ENCODE results near the gene RUVBL2.

The RUVBL2 gene

DNA sequence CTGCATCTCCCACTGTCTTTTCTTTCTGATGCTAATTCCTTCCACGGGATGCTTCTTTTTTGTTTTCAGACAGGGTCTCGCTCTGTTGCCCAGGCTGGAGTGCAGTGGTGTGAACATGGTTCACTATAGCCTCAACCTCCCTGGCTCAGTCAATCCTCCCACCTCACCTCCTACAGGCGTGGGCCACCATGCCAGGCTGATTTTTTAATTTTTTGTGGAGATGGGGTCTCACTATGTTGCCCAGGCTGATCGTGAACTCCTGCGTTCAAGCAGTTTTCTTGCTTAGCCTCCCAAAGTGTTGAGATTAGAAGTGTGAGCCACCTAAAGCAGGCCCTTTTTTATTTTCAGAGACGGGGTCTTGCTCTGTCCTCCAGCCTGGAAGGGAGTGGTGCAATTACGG, 5.4 kb upstream of the RUVBL2 start:
- DNase-seq = no peak

DNA sequence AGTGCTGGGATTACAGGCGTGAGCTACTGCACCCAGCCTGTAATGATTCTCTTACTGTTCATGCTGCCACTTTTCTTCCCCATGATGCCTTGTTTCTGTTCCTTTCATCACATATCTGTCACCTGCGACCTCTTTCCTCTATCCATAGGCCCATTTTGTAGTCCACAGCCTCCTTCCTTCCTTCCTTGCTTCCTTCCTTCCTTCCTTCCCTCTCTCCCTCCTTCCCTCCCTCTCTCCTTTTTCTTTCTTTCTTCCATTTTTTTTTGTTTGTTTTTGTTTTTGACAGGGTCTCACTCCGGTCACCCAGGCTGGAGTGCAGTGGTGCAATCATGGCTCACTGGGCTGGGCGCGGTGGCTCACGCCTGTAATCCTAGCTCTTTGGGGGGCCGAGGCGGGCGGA, 4.8 kb upstream of the RUVBL2 start:
- DNase-seq = no peak

DNA sequence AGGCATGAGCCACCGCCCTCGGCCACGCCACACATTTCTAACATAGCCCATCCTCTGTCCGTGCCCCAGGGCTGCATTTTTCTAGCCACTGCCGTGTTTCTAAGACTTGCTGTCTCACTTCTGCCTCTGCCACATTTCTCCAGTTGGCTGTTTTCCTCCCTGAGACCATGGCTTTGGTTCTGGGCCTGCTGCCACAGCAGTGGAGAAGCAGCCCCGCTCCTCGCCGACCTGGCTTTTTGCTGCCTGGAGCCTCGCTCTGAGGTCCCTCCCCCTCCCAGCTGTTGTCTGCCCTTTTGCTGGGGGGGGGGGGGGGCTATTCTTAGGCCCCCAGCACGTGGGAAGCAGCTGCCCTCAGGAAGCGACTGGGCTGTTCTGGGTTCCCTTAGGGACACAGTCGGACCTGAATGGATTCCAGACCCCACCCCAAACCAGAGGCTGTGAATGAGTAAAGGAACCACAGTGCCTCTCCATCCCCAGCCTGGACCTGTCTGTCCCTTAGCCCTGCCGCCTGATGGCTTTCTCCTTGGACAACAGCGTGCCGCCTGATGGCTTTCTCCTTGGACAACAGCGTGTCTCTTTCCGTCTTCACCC, 3.9 kb upstream of the RUVBL2 start:
- no peak for DNase-seq

DNA sequence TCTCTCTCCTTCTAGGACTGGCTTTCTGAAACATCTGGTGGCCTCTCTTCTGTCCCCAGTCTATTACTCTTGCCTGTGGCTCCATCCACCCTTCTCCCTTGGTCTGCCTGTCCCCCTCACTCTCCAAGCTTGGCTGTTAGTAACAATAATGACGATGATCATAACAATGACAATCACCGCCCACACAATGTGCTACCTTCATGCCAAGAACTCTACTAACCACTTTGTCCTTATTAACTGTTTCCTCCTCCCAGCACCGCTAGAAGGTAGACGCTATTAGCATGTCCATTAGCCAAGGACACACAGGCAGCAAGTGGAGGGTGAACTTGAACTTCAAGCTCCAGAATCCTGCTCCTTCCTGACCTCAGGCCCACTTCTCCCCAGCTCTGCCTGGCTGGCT, 3.3 kb upstream of the RUVBL2 start:
- DNase-seq = no peak

DNA sequence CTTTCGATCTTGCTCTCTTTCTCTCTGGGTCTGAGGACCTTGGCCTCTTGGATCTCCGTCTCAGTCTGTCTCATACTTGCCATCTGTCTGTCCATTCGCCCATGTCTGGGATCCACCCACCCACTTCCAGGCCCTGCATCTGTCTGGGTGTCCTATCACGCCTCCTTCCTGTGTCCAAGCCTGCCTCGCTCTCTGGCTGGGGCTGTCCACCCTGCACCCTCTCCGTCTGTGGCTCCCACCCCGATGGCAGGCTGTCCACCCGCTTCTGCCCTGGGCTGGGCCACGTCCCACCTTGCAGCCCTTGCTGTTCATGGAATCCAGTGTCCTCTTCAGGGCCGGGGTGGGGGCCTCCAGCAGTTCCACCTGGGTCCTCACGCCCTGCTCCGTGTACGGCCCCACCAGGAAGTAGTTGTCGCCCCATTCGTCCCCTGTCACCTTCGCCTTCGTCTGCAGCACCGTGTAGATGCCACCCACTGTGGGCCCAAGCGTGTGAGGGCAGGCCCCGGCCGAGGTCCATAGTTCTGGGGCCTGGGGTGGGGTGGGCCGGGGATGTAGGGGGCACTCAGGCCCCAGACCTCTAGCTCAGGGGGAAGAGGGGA, 2.6 kb upstream of the RUVBL2 start:
- no peak for DNase-seq

DNA sequence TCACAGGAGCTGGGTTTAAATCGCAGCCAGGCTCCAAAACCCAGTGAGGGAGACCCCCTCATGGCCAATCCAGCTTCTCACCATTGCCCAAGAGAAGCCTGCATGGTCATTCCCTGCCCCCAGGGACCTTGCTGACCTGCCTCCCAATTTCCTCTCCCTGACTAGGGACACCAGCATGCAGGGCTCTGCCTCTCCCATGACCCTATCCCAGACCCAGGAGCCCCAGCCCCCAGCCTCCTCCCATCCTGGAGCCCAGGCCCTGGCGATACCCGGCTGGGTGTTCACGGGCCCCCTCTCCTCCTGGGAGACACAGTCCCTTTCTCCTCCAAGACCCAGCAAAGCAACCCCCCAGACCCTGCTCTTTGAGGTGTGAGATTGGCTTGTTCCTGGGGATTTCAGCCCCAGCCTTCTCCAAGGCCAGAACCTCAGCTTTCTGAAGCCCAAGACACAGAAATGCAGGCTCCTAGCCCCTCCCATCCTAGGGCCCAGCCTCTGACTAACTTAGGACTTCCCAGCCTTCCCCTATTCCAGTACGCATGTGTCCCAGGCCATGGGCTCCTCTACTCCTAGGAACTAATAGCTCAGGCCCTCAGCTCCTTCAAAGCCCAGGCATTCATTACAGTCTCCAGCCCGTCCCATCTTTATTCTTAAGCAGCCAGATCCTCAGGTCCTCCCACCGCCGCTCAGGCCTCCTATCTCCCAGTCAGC, 1.7 kb upstream of the RUVBL2 start:
- DNase-seq = no peak

DNA sequence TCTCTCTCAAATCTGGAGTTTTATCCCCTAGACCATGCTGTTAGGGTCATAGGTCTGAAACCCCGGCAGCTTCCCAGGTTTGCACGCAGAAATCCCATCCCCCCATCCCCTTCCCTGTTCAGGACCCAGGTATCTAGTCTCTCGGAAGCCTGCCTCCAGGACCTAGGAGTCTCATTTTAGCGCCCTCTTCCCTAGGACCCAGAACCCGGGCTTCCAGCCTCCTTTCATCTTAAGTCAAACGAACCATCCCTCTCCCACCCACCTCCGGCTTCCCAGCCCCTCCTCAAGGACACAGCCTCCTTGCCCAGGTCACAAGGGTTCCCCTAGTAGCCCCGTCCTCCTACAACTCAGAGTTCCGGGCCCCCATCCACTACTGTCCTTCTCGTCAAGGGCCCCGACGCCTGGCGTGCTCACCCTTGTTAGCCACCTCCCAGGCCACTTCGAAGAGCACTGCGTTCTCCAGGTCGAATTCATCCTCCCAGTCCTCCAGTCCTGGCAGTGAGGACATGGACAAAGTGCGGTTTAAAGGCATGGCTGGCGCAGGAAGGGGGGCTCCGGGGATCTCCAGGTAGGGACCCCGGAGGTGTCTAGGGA, 1.0 kb upstream of the RUVBL2 start:
- no peak for DNase-seq

DNA sequence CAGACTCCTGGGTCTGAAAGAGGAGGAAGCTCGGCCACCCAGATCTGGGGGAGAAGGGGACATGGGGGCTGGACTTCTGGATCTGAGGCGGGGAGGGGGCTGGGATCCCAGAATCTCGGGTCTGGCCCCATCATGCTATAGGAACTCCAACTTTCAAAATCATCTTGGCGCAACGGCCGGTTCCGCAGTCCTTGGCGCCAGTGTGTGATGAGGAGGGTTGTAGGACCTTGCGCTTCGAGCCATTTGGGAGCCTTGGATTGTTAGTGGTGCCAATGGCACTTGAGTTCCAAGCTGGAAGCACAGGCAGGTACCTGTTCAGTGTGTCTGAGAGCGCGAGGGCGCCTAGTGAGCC, 324 bp downstream of the RUVBL2 start:
- DNase-seq = no peak

DNA sequence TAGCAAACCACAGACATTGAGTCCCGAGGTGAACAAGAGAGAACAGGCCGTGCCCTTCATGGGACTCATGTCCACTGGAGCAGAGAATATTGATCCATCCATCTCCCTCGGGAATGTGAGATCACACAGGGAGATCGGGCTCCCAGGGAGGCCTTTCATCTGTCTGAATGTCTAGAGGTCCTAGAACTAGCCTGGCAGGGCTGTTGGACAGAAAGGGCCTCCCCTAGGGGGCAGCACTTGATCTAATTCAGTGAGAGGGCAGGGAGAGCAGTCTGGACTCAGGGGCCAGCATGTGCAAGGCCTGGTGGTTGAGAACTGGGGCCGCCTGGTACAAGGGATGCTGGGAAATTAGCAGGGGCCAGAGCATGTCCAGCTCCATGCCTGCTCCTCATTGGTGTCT, 4.3 kb downstream of the RUVBL2 start:
- no peak for DNase-seq

DNA sequence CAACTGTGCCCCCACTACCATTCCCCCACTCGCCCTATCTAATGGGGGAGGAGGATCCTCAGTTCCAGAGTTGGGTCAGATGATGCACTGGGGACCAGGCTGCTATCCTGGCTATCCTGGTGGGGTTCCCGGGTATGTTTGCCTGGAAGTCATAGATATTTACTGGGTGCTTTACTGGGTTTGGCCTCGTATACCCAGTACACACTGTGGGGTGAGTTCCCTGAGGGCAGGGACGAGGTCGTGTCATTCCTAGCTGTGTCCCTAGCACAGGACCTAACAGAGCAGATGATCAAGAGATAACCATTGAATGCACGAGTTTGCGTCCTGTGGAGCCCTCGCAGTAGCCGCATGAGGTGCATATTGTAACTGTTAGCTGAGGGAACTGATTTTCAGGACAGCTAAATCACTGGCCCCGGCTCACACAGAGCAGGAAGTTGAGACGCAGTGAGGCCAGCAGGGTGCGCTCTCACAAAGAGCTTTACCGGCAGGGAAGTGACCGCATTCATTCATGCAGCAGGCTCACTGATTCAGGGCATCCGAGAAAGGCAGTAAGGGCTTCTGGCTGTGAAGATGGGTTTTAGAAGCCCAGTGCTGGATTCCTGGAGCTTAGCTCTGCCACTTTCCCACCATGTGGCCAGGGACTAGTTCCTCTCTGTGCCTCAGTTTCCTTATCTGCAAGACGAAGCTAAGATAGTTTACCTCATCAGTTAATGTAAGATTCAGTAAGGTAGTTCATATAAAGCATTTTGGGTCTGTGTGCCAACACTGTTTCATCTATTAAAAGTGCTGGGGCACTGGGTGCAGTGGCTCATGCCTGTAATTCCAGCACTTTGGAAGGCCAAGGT, 6.0 kb downstream of the RUVBL2 start:
- DNase-seq = no peak

DNA sequence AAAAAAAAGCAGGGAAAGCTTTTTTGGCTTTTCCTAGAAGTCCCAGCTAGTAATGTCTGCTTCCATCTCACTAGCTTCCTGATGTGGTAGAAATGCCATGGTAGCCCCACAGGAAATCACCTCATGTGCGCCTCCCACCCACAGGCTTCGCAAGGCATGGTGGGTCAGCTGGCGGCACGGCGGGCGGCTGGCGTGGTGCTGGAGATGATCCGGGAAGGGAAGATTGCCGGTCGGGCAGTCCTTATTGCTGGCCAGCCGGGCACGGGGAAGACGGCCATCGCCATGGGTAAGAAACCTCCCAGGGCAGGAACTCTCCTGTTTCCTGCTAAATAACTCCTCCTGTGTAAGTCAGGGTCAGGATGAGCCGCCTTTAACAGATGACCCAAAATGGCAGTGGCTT, 10.4 kb downstream of the RUVBL2 start:
- DNase-seq = no peak

DNA sequence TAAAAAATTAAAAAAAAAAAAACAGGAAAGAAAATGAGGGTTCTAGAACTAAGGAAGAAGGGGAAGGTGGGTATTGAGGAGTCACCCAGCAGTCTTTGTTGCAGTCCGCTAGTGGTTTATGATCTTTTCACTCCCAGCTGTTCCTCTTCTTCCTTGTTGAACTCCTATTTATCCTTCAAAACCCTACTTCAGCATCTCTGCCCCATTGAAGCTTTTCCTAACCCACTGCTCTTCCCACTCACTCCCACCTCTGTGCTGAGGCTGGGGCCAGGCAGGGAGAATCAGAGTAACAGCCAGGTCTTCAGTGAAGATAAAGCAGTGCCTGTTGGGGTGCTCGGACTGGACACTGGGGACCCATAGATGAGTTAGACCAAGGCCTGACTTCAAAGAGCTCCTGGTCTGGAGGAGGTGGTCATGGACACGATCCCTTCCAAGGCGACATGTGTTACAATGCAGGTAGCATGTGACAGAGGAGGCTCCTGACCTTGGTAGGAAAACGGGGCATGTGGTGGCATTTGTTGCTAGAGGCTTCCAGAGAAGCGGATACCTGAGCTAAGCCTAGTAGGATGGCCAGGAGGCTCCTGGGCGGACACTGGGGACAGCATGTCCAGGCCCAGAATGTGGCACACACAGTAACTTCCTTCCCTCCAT, 11.4 kb downstream of the RUVBL2 start:
- no peak for DNase-seq

DNA sequence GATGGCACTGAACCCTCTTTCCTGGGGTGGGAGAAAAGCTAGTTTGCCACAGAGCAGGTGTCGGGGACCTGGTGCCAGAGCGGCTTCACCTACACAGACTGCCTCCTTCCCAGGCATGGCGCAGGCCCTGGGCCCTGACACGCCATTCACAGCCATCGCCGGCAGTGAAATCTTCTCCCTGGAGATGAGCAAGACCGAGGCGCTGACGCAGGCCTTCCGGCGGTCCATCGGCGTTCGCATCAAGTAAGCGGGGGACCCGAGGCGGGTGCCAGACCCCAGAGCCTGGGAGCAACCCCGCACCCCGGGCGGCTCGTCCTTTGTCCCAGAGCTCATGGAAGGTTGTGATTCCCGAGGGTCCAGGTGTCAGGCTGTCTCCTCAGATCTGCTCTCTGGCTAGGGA, 13.2 kb downstream of the RUVBL2 start:
- DNase-seq = no peak

DNA sequence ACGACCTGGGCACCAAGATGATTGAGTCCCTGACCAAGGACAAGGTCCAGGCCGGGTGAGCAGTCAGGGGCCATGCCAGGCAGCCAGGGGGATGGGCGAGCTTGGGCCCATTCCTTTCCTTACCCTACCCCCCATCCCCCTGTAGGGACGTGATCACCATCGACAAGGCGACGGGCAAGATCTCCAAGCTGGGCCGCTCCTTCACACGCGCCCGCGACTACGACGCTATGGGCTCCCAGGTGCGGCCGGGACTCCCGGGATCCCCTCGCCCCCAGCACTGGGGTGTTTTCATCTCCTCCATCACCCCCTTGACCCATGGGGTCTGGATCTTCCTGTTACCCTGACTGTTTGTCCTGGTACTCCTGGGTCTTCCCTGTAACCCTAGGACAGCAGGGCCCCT, 16.1 kb downstream of the RUVBL2 start:
- DNase-seq = no peak

DNA sequence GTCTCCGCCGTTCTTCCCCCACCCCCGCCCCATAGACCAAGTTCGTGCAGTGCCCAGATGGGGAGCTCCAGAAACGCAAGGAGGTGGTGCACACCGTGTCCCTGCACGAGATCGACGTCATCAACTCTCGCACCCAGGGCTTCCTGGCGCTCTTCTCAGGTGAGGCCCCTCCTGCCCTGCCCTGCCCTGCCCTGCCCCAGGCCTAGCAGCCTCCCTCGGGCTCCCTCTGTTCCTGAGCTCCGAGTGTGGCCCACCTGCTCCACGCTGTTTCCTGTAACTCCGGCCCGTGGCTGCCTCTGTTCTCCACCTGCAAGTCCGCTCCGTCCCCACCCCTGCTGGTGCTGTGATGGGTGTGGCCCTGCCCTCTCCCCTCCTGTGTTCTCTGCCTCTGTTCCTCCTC, 16.8 kb downstream of the RUVBL2 start:
- DNase-seq = no peak

DNA sequence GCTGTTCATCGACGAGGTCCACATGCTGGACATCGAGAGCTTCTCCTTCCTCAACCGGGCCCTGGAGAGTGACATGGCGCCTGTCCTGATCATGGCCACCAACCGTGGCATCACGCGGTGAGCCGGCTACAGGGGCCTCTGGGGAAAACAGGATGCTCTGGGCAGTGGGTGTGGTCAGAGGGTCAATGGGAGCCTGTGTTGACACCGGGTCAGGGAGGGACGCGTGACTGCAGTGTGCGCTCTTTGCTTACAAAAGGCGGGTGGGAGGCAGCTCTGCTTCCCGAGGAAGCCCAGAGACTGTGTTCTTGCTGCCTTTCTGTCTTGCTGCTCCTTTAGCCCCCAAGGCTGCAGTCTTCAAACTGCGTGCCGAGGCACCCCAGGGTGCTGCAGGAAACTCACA, 17.5 kb downstream of the RUVBL2 start:
- no peak for DNase-seq

DNA sequence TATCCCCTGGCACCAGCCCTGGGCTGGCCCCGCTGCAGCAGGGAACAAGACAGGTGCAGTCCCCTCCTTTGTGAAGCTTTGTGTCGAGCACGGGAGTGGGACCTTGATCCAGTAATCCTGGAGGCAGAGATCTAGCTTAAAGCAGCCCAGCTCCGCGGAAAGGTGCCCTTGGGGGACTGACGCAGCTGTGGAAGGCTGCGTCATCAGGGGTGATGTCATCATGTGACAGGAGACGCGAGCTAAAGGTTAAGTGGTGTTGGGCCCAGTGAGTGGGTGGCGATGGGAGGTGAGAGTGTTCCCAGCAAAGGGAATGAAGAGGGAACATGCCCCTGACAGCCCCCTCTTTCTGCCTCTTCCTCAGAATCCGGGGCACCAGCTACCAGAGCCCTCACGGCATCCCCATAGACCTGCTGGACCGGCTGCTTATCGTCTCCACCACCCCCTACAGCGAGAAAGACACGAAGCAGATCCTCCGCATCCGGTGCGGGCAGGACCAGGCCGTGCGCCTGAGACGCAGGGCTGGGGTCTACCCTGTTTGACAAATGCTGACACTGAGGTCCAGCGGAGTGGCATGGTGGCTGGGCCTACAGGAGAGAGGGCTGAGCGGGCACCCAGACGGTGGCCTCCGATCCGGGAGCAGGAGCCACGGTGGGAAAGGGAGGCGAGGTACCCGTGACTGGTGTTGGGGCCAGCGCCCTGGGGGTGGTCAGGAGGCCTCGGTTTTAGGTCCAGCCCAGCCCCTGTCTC, 20.6 kb downstream of the RUVBL2 start:
- no peak for DNase-seq

DNA sequence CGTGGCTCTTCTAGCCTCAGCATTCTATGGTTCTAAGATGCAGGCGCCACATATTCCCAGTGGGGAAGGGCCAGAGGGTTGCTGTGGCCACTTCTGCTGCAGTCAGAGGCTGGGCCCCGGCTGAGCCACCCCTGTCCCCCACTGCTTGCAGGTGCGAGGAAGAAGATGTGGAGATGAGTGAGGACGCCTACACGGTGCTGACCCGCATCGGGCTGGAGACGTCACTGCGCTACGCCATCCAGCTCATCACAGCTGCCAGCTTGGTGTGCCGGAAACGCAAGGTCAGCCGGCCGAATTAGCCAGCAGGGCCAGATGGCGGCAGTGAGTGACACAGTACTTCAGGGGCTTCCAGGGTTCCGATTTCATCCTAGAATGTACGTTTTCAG, 21.2 kb downstream of the RUVBL2 start:
- no peak for DNase-seq

DNA sequence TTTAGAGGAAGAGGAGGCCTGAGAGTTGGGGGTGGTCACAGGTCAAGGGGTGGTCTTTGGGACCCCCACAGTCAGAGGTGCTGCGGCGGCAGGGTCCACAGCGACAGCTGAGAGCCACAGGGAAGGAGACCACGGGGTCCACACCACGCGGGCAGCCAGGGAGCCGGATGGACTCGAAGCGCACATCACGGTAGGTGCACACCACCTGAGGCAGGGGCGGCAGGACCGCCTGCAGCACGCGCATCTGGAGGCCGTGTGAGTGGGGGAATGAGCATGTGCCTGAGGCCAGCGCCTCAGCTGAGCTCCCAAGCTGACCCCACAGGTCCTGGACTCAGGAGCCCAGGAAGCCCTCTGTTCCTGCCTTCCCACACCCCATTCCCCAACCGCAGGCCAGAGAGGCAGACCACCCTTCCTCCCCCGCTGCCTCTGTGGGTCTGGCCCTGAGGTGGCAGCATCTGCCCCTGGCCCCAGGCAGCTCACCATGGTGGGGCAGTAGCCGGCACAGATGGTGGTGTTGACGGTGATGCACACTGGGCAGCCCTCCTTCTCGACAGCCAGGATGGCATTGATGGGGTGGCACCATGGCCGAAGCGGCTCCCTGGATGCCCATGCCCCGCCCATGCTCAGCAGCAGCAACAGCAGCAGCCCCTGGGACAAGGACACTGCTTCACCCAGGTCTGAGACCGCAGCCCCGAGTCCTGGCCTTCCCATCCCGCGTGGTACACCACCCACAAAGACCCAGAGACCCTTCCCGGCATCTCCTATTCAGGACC, 22.6 kb downstream of the RUVBL2 start:
- no peak for DNase-seq

DNA sequence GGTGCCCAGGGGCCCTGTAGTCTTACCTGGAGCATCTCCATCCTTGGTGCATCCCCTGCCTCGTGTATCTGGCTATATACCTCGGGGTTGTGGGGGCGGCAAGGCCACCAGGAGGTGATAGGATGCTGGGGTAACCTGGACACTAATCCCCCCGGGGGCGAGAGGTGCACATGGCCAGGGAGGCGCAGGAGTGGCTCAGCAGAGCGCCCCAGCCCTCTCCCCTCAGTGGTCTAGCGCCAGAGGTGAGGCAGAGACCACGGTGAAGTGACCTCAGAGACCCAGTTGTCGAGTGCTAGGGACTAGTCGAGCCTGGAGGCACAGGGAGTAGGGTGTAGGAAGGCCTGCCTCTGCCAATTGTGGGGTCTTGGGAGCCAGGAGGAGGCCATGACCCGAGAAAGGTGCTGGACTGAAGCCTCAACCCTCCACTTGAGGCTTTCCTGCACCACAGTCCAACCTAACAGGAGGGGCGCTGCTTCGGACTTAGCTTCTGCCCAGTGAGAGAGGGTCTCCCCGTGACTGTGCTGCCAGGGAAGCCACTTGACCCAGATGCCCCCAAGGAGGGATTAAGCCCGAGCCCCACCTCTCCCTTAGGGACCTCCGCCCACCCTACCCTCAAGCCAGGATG, 23.5 kb downstream of the RUVBL2 start, which contains the start of gene LHB:
Gene LHB (minus strand): TSS at position 51 of the 625 bp plus-strand sequence. CDS start 10 bp downstream, at position 41.
- DNase-seq = no peak
